Upper lobe of left lung (tissue), 6 donors: ENCODE results near the gene TRAF3. TPM values are rescaled to one million over a fixed set of nuclear protein-coding genes. Genes with fewer than 3 reads are reported as not detected.
A peak's percentile ranks its signal among the peaks of the same experiment; 100 is the strongest.
"Not testable (repeated sequence)": the region's sequence is repeated elsewhere in the genome, so short reads cannot be mapped to it uniquely, and the experiment has no call there.

Source experiments
- ATAC-seq, 2 donors: fragments of 200-7000 bp; cut with Tn5 transposase; one replicate each; pipeline ENCODE4 v1.9.1; 2022; ENCODE audit warnings: mild to moderate bottlenecking in 2 of 2, moderate library complexity in 2 of 2; ENCODE audit not compliant: low FRiP score in 2 of 2
- DNase-seq, 2 donors: peaks; one replicate each; pipeline ENCODE4 v3.0.0-alpha.2; 2019 to 2020
- H3K27ac ChIP-seq, 4 donors: fragments of 200-600 bp; sonication (generic); one replicate each; pipeline ENCODE4 v1.5.1; 2016 to 2019
- H3K27me3 ChIP-seq, 4 donors: fragments of 200-600 bp; sonication (generic); one replicate each; pipeline ENCODE4 v1.5.1; 2017 to 2019
- H3K36me3 ChIP-seq, 4 donors: fragments of 200-600 bp; sonication (generic); one replicate each; pipeline ENCODE4 v1.5.1; 2016 to 2019
- H3K4me1 ChIP-seq, 4 donors: fragments of 200-600 bp; sonication (generic); one replicate each; pipeline ENCODE4 v1.5.1; 2018 to 2019
- H3K4me3 ChIP-seq, 4 donors: fragments of 200-600 bp; sonication (generic); one replicate each; pipeline ENCODE4 v1.5.1; 2017 to 2019; ENCODE audit warnings: mild to moderate bottlenecking in 2 of 4, moderate library complexity in 1 of 4
- H3K9me3 ChIP-seq, 4 donors: fragments of 200-600 bp; sonication (generic); one replicate each; pipeline ENCODE4 v1.5.1; 2018 to 2019
- EP300 ChIP-seq, 4 donors: sonication (generic); formaldehyde crosslinking; IDR thresholded peaks; one replicate each; pipeline ENCODE4 v1.5.1; 2017; ENCODE audit warnings: antibody characterized with exemption in 4 of 4, control low read depth in 2 of 4
- POLR2A ChIP-seq, 4 donors: fragments of 450-650 bp; IDR thresholded peaks; one replicate each; pipeline ENCODE4 v1.5.1; 2016 to 2017; ENCODE audit warnings: antibody characterized with exemption in 4 of 4, mild to moderate bottlenecking in 2 of 4
- POLR2AphosphoS5 ChIP-seq, 2 donors: sonication (generic); formaldehyde crosslinking; IDR thresholded peaks; one replicate each; pipeline ENCODE4 v1.5.1; 2017; ENCODE audit warnings: antibody characterized with exemption in 2 of 2
- WGBS, 2 donors: methylation state at CpG; one replicate each; pipeline ENCODE4 v1.1.5; 2017 to 2018; 5-methylcytosine and 5-hydroxymethylcytosine counted together
- total RNA-seq, 6 donors: library from RNA; depleted of rRNA in 4 of 6; stranded (reverse); fragments of >200 nt in 4 of 6; gene quantifications; one replicate each; pipeline versions ENCODE4 v1.1.0 to v1.2.1, GENCODE V29; 2016 to 2021
- TF ChIP-seq, protein P1 (sequence below), 6 experiments: fragments of 450-650 bp in 4 of 6; fragments of 200-600 bp in 2 of 6; sonication (generic) in 2 of 6; IDR thresholded peaks; one replicate each; pipeline ENCODE4 v1.5.1; 2016 to 2019; ENCODE audit warnings: antibody characterized with exemption in 6 of 6
- donor health status: DM: no; HTN: no; CAD: no; lungs with moderate emphysema.
- donor health status: DM: no; HTN: yes; CAD: no; lungs with severe emphysema.

TRAF3 gene
- total RNA-seq, 6 donors from 2014 or later, result 14.7 to 45.4 (median 22.1) TPM

DNA sequence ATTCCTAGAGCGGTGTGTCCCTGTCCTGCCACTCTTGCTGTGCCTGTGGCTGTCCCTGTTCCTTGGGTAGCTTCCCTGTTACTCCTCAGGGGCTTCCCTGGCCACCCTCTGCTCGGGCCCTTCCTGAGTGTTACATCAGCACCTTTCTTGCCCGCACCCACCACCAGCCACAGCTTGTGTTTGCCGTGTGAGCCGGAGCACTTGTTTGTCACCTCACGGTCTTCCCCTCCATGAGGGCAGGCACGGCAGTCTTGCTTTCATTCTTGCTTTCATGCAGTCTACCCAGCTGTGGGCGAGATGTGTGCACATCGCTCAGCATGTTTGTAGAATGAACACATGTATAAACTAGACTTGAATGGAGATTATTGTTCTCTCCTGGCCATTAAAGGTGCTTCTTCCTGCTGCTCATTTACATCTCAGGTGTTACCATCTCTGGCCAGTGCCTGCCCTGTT lies 42.0 kb downstream of the TRAF3 start:
- TF ChIP-seq EP300 (IDR thresholded peaks at IDR 0.05) (no peak), POLR2A (IDR thresholded peaks at IDR 0.05) (no peak), POLR2AphosphoS5 (IDR thresholded peaks at IDR 0.05) (no peak)
- TF ChIP-seq, protein P1, sequence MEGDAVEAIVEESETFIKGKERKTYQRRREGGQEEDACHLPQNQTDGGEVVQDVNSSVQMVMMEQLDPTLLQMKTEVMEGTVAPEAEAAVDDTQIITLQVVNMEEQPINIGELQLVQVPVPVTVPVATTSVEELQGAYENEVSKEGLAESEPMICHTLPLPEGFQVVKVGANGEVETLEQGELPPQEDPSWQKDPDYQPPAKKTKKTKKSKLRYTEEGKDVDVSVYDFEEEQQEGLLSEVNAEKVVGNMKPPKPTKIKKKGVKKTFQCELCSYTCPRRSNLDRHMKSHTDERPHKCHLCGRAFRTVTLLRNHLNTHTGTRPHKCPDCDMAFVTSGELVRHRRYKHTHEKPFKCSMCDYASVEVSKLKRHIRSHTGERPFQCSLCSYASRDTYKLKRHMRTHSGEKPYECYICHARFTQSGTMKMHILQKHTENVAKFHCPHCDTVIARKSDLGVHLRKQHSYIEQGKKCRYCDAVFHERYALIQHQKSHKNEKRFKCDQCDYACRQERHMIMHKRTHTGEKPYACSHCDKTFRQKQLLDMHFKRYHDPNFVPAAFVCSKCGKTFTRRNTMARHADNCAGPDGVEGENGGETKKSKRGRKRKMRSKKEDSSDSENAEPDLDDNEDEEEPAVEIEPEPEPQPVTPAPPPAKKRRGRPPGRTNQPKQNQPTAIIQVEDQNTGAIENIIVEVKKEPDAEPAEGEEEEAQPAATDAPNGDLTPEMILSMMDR (IDR thresholded peaks at IDR 0.05), result no peak
- Histone ChIP-seq H3K36me3 (no peaks in the 10 kb centered on the region), H3K4me3 (no peak overlapping the region), H3K4me1 (peaks cover 3 to 10% (median 7%) of the 10 kb centered on the region in 4 donors), H3K27me3 (no peaks in the 10 kb centered on the region), H3K9me3 (no peaks in the 10 kb centered on the region), H3K27ac (peak overlapping the region in 1 of 4 donors; percentile 55)
- ATAC-seq (no peak), DNase-seq (no peak)
- 72 to 83% methylated on average over 9 of the region's 9 CpGs for WGBS, 2 donors

DNA sequence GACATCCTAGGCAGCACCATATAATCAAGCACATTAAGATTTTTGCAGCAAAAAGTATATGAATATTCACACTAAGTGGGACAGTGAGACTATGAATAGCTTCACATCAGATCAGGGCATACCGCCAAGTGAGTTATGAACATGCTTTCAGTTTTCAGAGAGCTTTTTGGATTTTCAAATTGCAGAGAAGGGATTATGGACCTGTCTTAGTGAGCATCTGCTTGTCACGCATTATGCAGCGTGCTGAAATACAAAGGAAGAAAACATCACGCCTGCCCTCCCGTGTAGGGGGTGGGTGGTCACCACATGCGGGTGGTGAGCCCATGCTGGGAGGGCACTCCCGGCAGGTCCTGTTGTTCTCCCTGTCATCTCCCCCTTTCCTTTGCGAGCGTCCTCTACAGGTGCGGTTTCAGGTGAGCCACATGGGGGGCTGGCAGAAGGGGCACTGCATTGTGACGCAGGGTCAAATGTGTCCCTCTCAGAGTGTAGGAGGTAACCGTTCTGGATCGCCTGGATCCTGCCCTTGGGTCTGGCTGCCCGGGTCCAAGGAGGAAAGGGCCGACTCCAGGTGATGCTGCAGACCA lies 42.6 kb downstream of the TRAF3 start:
- WGBS, 2 donors, result 88 to 92% methylated on average over 9 to 15 of the region's 15 CpGs
- no peak for TF ChIP-seq EP300 (IDR thresholded peaks at IDR 0.05)
- TF ChIP-seq POLR2AphosphoS5 (IDR thresholded peaks at IDR 0.05), result no peak
- TF ChIP-seq POLR2A (IDR thresholded peaks at IDR 0.05), result no peak
- TF ChIP-seq, protein P1 (IDR thresholded peaks at IDR 0.05), result no peak
- no peaks in the 10 kb centered on the region for H3K27me3 ChIP-seq
- no peak for DNase-seq
- no peak overlapping the region for H3K27ac ChIP-seq
- H3K36me3 ChIP-seq, result no peaks in the 10 kb centered on the region
- no peak for ATAC-seq
- no peak overlapping the region for H3K4me3 ChIP-seq
- peaks cover 3 to 10% (median 7%) of the 10 kb centered on the region in 4 donors for H3K4me1 ChIP-seq
- no peaks in the 10 kb centered on the region for H3K9me3 ChIP-seq

DNA sequence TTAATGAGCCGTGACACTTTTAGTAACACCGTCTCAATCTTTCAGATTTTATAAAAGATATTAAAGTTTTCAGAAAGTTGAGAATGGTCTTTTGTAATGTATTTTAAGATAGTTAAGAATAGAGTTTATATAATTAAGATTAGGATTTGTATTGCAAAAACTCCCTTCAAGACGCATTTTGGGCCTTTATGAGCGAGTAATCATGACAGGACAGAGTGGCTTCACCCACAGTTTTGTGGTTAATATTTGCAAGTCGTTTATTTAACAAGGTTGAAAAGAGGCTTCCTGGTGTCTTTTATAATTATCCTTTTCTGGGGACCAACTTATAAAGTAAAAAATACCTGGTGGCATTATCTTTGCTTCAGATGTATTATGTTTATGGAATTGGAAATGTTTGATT lies 44.0 kb downstream of the TRAF3 start:
- no peaks in the 10 kb centered on the region for H3K9me3 ChIP-seq
- ATAC-seq, result no peak

DNA sequence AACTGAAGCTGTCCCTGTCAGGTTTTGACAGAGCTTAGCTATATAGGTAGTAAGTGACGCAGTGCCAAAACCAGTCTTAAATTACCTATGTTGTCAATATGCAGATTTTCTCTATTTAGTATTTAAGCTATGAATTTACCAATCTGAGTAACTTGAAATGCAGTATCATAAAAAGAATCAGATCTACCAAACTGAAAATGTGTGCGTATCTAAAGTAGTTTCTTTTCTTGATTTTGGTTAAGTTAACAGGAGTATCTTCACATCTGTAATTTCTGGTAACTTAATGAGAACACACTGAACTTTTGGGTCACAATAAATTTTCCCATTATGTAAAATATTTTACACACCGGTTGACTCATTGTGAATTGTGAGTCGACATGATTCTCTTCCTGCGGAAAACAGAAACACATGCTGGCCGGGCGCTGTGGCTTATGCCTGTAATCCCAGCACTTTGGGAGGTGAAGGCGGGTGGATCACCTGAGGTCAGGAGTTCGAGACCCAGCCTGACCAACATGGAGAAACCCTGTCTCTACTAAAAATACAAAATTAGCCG lies 45.1 kb downstream of the TRAF3 start:
- no peaks in the 10 kb centered on the region for H3K27me3 ChIP-seq
- 85 to 92% methylated on average over 10 of the region's 10 CpGs for WGBS, 2 donors
- TF ChIP-seq POLR2AphosphoS5 (IDR thresholded peaks at IDR 0.05) (no peak), EP300 (IDR thresholded peaks at IDR 0.05) (no peak), POLR2A (IDR thresholded peaks at IDR 0.05) (no peak)
- TF ChIP-seq, protein P1 (IDR thresholded peaks at IDR 0.05), result no peak
- no peak overlapping the region for H3K27ac ChIP-seq
- peaks cover 0 to 3% (median 0%) of the 10 kb centered on the region in 4 donors for H3K36me3 ChIP-seq
- no peak overlapping the region for H3K4me3 ChIP-seq
- H3K9me3 ChIP-seq, result no peaks in the 10 kb centered on the region
- DNase-seq, result no peak
- ATAC-seq, result no peak
- H3K4me1 ChIP-seq, result peaks cover 3 to 10% (median 7%) of the 10 kb centered on the region in 4 donors

More for the DNA sequence above, 44.0 kb downstream of the TRAF3 start:
- 86 to 87% methylated on average over 5 of the region's 5 CpGs for WGBS, 2 donors
- no peak for TF ChIP-seq EP300 (IDR thresholded peaks at IDR 0.05)
- TF ChIP-seq, protein P1 (IDR thresholded peaks at IDR 0.05), result no peak
- TF ChIP-seq POLR2AphosphoS5 (IDR thresholded peaks at IDR 0.05), result no peak
- TF ChIP-seq POLR2A (IDR thresholded peaks at IDR 0.05), result no peak
- Histone ChIP-seq H3K36me3 (peaks cover 0 to 3% (median 0%) of the 10 kb centered on the region in 4 donors), H3K27me3 (no peaks in the 10 kb centered on the region), H3K4me1 (peaks cover 3 to 10% (median 7%) of the 10 kb centered on the region in 4 donors), H3K27ac (no peak overlapping the region), H3K4me3 (no peak overlapping the region)
- DNase-seq, result no peak

DNA sequence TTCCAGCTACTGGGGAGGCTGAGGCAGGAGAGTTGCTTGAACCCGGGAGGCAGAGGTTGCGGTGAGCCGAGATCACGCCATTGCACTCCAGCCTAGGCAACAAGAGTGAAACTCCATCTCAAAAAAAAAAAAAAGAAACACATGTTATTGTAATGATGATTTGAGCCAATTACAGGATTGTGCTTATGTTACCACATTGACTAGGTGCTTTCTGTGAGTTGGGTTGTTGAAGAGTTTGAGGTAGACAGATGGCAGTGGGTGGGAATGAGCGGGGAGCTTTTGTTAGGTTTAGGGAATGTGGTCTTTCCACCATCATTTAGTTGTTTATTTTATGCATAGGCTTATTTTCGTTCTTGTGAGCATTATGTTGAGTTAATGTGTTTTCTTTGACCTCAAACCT lies 45.6 kb downstream of the TRAF3 start:
- H3K27me3 ChIP-seq, result not testable (repeated sequence)
- 89 to 93% methylated on average over 6 of the region's 6 CpGs for WGBS, 2 donors

More for the DNA sequence above, 45.6 kb downstream of the TRAF3 start:
- not testable (repeated sequence) for H3K36me3 ChIP-seq, H3K4me3 ChIP-seq, H3K9me3 ChIP-seq, DNase-seq, H3K27ac ChIP-seq, ATAC-seq
- H3K4me1 ChIP-seq, result peaks cover 3 to 12% (median 5%) of the 10 kb centered on the region in 4 donors
